Measurements from ENCODE around the gene KIF5B.
"Not testable (repeated sequence)": the region's sequence is repeated elsewhere in the genome, so short reads cannot be mapped to it uniquely, and the experiment has no call there.

DNA sequence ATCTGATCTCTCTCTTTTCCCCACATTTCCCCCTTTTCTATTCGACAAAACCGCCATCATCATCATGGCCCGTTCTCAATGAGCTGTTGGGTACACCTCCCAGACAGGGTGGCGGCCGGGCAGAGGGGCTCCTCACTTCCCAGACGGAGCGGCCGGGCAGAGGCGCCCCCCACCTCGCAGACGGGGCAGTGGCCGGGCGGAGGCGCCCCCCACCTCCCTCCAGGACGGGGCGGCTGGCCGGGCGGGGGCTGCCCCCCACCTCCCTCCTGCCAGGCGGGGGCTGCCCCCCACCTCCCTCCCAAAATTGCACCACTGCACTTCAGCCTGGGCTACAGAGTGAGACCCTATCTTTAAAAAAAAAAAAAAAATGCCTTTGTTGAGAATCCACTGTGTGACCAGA lies 77.2 kb downstream of the KIF5B start:
- not testable (repeated sequence) for TF ChIP-seq NFE2L1 (CRISPR knock-in tag; IDR thresholded peaks at IDR 0.05); RELA (CRISPR knock-in tag; IDR thresholded peaks at IDR 0.05; ENCODE audit: borderline replicate concordance); ATF1 (CRISPR knock-in tag; IDR thresholded peaks at IDR 0.05); ESRRA (CRISPR knock-in tag; IDR thresholded peaks at IDR 0.05; ENCODE audit: borderline replicate concordance); ZNF425 (CRISPR knock-in tag; conservative IDR thresholded peaks at IDR 0.05); CTCF (IDR thresholded peaks at IDR 0.05); NR1H2 (CRISPR knock-in tag; IDR thresholded peaks at IDR 0.05); ZNF317 (CRISPR knock-in tag; IDR thresholded peaks at IDR 0.05; ENCODE audit: borderline replicate concordance, low read depth); CBFB (CRISPR knock-in tag; IDR thresholded peaks at IDR 0.05; ENCODE audit: low read depth)
